Subcutaneous abdominal adipose tissue (tissue), 5 donors: ENCODE data around the gene NOS1AP.

ENCODE experiments used
- H3K27ac ChIP-seq: one replicate; pipeline ENCODE4 v1.7.0; 2013; ENCODE audit warnings: low read depth, mild to moderate bottlenecking, inconsistent platforms, low read length, moderate library complexity
- H3K27me3 ChIP-seq, 5 donors: one replicate each; pipeline ENCODE4 v1.7.0; 2013; ENCODE audit warnings: low read length in 5 of 5, inconsistent platforms in 1 of 5; ENCODE audit not compliant: control insufficient read depth in 5 of 5, insufficient read depth in 4 of 5
- H3K36me3 ChIP-seq, 5 donors: one replicate each; pipeline ENCODE4 v1.7.0; 2013; ENCODE audit warnings: low read length in 5 of 5; ENCODE audit not compliant: control insufficient read depth in 5 of 5, insufficient read depth in 5 of 5
- H3K4me1 ChIP-seq, 5 donors: one replicate each; pipeline ENCODE4 v1.7.0; 2013; ENCODE audit warnings: low read length in 5 of 5, mild to moderate bottlenecking in 3 of 5, moderate library complexity in 1 of 5; ENCODE audit not compliant: control insufficient read depth in 5 of 5, insufficient read depth in 5 of 5
- H3K4me3 ChIP-seq, 5 donors: one replicate each; pipeline ENCODE4 v1.7.0; 2013; ENCODE audit warnings: low read length in 5 of 5, low read depth in 1 of 5
- H3K9ac ChIP-seq, 5 donors: one replicate each; pipeline ENCODE4 v1.7.0; 2013; ENCODE audit warnings: low read length in 5 of 5, mild to moderate bottlenecking in 4 of 5, moderate library complexity in 3 of 5
- H3K9me3 ChIP-seq, 5 donors: one replicate each; pipeline ENCODE4 v1.7.0; 2013; ENCODE audit warnings: low read length in 5 of 5; ENCODE audit not compliant: control insufficient read depth in 5 of 5
- donor health status: healthy.
- donor health status: healthy.
- donor health status: healthy.
- donor health status: healthy.
- donor health status: healthy.

Gene NOS1AP

DNA sequence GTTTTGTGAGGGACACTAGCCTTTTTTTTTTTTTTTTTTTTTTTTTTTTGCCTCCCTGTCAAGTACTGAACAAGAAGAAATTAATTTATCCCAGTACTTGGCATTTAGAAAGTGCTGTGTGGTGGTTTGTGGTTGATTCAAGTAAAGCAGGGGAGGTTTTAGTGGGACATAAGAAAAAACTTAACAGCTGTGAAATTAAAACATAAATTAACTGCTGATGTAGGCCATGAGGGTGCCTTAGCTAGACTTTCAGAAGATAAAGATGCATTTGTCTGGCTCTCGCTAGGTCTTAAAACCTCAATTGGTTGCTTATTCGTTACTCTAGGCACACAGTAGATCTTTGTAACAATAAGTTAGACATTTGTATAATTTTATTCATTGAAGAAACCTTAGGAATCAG is 254.9 kb downstream of the NOS1AP start:
- H3K9ac ChIP-seq = no peak overlapping the region
- H3K4me1 ChIP-seq = no peaks in the 10 kb centered on the region
- no peak overlapping the region for H3K27ac ChIP-seq
- H3K27me3 ChIP-seq = no peaks in the 10 kb centered on the region
- no peaks in the 10 kb centered on the region for H3K9me3 ChIP-seq
- no peak overlapping the region for H3K4me3 ChIP-seq
- no peaks in the 10 kb centered on the region for H3K36me3 ChIP-seq

DNA sequence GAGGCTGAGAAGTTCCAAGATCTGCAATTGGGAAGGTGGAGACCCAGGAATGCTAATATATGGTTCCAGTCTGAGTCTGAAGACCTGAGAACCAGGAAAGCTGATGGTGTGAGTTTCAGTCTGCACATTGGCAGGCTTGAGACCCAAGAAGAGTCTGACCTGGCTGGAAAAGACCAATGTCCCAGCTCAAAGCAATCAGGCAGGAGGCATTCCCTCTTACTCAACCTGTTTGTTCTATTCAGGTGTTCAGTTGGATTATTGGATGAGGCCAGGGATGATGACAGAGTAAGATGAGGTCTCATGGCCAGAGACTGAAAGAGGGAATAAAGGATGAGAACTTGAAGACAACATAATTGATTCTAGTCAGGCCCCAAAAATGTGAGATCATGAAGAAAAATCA is 257.1 kb downstream of the NOS1AP start:
- H3K27ac ChIP-seq = peak overlapping the region; percentile 31
- no peak overlapping the region for H3K4me3 ChIP-seq
- H3K9ac ChIP-seq = peak overlapping the region in 1 of 5 donors; percentile 41
- no peaks in the 10 kb centered on the region for H3K27me3 ChIP-seq
- peaks cover 0 to 6% (median 5%) of the 10 kb centered on the region in 5 donors for H3K4me1 ChIP-seq
- no peaks in the 10 kb centered on the region for H3K9me3 ChIP-seq
- no peaks in the 10 kb centered on the region for H3K36me3 ChIP-seq

DNA sequence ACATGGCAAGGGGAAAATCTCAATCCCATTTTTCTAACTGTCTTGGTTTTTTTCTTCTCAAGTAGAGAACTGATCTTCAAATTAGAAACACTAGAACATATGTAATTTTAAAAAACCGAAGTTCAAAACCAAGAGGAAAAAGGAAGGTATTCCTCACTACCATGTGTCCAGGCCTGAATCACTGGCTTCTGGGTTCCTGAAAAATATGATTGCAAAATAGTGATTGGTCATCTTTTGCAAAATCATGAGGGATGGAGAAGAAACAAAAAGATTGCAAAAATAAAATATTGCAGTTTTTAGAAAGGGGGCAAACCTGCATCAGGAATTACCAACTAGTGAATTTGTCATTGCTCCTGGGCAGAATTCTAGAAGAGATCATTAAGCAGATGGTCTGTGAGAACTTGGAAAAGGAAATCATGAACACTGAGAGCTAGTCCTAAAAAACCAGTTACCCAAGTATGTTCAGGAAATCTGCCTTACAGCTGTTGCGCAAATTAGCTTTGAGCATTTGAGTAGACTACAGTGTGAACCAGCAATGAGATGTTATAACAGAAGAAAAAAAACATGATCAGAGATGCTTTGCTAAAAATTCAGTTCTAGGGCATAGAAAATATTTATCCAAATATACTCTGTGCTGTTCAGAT is 257.8 kb downstream of the NOS1AP start:
- Histone ChIP-seq H3K36me3 (no peaks in the 10 kb centered on the region), H3K27me3 (no peaks in the 10 kb centered on the region), H3K9ac (no peak overlapping the region), H3K4me1 (peaks cover 0 to 6% (median 5%) of the 10 kb centered on the region in 5 donors), H3K9me3 (no peaks in the 10 kb centered on the region), H3K27ac (peak overlapping the region; percentile 31), H3K4me3 (no peak overlapping the region)

DNA sequence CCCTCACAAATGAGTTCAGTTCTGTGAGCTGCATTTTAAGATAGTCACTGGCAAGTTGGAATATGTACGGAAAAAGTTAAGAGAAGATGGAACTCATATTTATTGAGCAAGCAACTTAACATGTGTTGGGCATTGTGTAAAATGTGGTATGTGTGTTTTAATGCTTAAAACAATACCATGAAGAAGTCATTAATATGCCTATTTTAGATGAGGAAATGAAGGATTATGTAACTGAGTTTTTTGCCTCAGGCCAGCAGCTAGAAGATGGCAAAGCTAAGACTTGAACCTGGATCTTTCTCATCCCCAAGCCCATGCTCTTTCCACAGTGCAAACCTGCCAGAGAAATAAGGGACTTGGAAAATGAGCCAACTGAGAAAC is 258.3 kb downstream of the NOS1AP start:
- no peaks in the 10 kb centered on the region for H3K36me3 ChIP-seq
- H3K4me3 ChIP-seq = no peak overlapping the region
- H3K9ac ChIP-seq = no peak overlapping the region
- H3K27me3 ChIP-seq = no peaks in the 10 kb centered on the region
- no peaks in the 10 kb centered on the region for H3K9me3 ChIP-seq
- peaks cover 0 to 6% (median 5%) of the 10 kb centered on the region in 5 donors for H3K4me1 ChIP-seq
- H3K27ac ChIP-seq = peak overlapping the region; percentile 3

DNA sequence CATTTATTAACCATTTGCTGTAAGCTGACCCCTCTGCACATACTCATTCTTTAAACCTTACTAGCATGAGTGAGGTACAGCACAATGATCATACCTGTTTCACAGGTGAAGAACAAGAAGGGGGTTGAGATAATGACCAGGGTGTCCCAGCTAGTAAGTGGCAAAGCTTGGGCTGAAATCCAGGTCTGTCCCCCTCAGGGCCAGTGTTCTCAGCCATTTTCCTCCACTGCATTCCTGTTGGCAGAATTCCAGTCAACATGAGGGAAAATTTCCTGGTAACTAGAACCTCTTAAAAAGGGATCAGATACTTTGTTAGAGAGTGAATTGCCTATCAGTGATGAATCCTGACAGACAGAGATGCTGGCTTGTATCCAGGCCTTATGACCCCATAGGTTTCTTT is 259.0 kb downstream of the NOS1AP start:
- Histone ChIP-seq H3K9ac (no peak overlapping the region), H3K9me3 (no peaks in the 10 kb centered on the region), H3K27me3 (no peaks in the 10 kb centered on the region), H3K36me3 (no peaks in the 10 kb centered on the region), H3K4me3 (no peak overlapping the region), H3K4me1 (peaks cover 0 to 6% (median 5%) of the 10 kb centered on the region in 5 donors), H3K27ac (no peak overlapping the region)

DNA sequence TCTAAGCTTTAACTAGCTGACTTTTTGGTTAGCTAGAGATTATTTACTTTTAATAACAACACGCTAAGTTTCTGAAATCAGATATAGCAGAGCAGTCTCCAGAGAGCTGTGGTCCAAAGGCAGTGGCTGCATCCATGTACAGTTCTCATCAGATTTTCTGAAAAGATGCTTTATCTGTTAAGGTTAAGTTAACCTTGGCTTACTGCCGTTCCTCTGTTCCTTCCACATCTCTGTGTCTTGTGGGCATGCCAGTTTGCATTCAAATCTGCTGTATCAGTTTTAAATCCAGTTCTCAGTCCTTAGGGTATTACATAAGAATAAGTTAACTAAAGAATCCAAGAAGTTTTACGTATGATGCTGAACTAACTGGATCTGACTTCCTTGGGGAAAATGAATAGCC is 260.3 kb downstream of the NOS1AP start:
- H3K4me1 ChIP-seq = peaks cover 0 to 6% (median 5%) of the 10 kb centered on the region in 5 donors
- H3K4me3 ChIP-seq = no peak overlapping the region
- H3K27me3 ChIP-seq = no peaks in the 10 kb centered on the region
- no peak overlapping the region for H3K9ac ChIP-seq
- no peak overlapping the region for H3K27ac ChIP-seq
- no peaks in the 10 kb centered on the region for H3K9me3 ChIP-seq
- H3K36me3 ChIP-seq = no peaks in the 10 kb centered on the region

DNA sequence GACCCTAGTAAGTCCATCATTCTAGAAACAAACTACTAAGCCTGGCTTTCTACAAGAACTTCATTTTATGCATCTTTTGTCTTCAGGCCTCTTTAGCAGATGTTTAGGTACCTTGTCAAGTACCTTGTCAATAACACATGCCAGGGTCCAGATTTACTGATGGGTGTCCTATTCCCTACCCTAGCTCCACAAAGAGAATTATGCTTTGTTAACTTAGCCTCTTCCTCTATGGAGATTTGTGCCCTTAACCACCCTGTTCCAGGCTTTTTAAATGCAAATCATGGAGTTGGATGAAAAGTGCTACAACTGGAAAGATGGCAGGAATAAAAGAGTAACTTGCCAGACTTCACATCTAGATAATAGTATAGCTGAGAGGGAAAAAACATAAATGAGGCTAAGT is 264.5 kb downstream of the NOS1AP start:
- no peaks in the 10 kb centered on the region for H3K27me3 ChIP-seq
- H3K36me3 ChIP-seq = no peaks in the 10 kb centered on the region
- no peak overlapping the region for H3K27ac ChIP-seq
- no peaks in the 10 kb centered on the region for H3K9me3 ChIP-seq
- H3K4me3 ChIP-seq = no peak overlapping the region
- no peak overlapping the region for H3K9ac ChIP-seq
- H3K4me1 ChIP-seq = peaks cover 0 to 6% (median 5%) of the 10 kb centered on the region in 5 donors

DNA sequence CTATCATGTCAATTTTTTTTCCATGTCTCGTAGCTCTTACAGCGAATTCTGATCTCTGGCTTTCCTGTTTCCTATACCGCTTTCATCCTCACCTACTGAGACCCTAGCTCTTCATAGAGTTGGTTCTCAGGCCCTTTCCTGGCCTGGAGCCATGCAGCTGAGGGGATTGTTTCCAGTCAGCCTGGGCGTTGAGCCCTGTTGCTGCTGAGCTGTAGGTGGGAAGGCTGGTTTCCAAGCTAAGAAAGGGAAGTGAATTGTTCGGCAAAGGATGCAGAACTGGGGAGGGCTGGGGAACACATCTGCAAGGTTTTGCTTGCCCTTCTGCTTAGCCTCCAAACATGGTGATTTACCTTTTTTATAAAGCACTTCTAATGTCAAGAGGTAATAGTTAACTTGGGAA is 265.6 kb downstream of the NOS1AP start:
- Histone ChIP-seq H3K36me3 (no peaks in the 10 kb centered on the region), H3K9me3 (no peaks in the 10 kb centered on the region), H3K27ac (no peak overlapping the region), H3K27me3 (no peaks in the 10 kb centered on the region), H3K4me1 (peaks cover 0 to 2% (median 2%) of the 10 kb centered on the region in 5 donors), H3K4me3 (no peak overlapping the region), H3K9ac (no peak overlapping the region)

DNA sequence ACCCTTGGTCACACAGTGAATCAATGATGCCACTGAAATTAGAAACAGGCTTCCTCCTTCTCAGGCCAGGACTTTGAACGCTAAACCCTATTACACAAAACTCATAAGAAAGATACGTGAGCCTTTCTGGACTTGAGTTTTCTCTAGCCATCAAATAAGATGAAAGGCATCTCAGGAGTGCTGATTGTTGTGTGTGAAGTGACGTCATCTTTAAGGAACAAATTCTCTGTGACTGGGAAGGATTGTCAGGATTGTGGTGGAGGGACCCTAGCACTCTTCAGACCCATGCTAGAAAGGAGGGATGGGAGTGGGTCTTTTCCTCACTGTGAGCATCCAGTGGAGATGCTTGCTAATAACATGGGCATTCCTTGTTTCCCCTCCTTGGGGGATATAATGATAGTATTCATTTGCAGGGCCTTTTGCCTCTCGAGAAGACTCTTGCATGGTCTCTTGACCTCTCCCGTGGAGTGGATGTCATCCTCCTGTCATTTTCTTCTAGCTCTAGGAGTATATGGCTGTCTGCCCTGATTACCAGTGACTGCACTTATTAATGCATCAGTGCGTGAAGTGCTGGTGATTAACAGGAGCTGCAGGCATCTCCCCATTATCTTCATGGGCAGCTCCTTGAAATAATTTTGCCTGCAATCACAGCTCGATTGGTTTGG is 267.3 kb downstream of the NOS1AP start:
- H3K36me3 ChIP-seq = no peaks in the 10 kb centered on the region
- H3K9me3 ChIP-seq = no peaks in the 10 kb centered on the region
- no peak overlapping the region for H3K4me3 ChIP-seq
- no peaks in the 10 kb centered on the region for H3K4me1 ChIP-seq
- H3K27me3 ChIP-seq = no peaks in the 10 kb centered on the region
- H3K27ac ChIP-seq = no peak overlapping the region
- no peak overlapping the region for H3K9ac ChIP-seq

DNA sequence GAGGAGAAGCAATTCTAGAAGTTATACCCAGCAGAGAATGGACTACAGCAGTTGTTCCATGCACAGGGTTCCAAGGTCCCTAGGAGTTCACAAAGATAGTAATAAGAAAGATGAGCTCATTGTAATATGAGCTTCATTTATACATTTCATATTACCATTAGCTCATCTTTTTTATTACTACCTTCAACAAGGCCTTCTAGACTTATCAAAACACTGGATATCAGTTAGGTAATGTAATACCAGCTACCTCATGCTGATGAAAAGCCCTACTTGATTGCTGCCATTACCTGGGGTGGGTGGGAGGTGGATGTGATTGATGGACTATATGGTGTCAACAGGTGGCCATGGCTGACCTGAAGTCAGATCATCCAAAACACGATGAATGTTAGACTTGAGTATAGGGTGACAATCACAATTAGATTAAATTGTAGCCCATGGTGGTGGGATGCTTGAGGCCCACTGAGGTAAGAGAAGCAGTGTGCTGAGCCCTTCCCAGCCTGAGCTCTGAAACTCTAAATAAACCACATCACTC is 273.0 kb downstream of the NOS1AP start:
- no peak overlapping the region for H3K4me3 ChIP-seq
- no peaks in the 10 kb centered on the region for H3K4me1 ChIP-seq
- no peaks in the 10 kb centered on the region for H3K9me3 ChIP-seq
- H3K27me3 ChIP-seq = no peaks in the 10 kb centered on the region
- no peak overlapping the region for H3K27ac ChIP-seq
- H3K9ac ChIP-seq = no peak overlapping the region
- no peaks in the 10 kb centered on the region for H3K36me3 ChIP-seq
